ENCODE results near the gene AP2A1.

- TF ChIP-seq CTCF (IDR thresholded peaks at IDR 0.05 in 4 of 5, conservative IDR thresholded peaks at IDR 0.05 in 1 of 5) (no peak), POLR2A (IDR thresholded peaks at IDR 0.05) (no peak)
These were observed 57.9 kb downstream of the AP2A1 start for GRCh38 chr19:49824662-49825061.
